ENCODE measurements around the gene FAM170B. TPM values are rescaled to one million over a fixed set of nuclear protein-coding genes. Genes with fewer than 3 reads are reported as not detected.
A peak's percentile ranks its signal among the peaks of the same experiment; 100 is the strongest.

The FAM170B gene
- total RNA-seq, 1 donor from 2014 or later: not detected

- Histone ChIP-seq H3K27me3 (peaks cover 15% of the 10 kb centered on the region), H4K20me1 (ENCODE audit: low read depth) (no peaks in the 10 kb centered on the region), H3F3A (ENCODE audit: low read depth) (peaks cover 9% of the 10 kb centered on the region), H2AFZ (replicated peaks) (no peak overlapping the region), H3K27ac (no peak overlapping the region), H3K9ac (no peak overlapping the region), H3K79me2 (ENCODE audit: low read depth) (no peaks in the 10 kb centered on the region), H3K4me1 (peaks cover 4% of the 10 kb centered on the region), H3K36me3 (no peaks in the 10 kb centered on the region), H3K4me3 (no peak overlapping the region), H3K9me3 (ENCODE audit: low read depth) (no peaks in the 10 kb centered on the region), H3K4me2 (no peak overlapping the region)
- H3K27ac Mint-ChIP-seq: peak overlapping the region; percentile 54
- peaks cover 5% of the 10 kb centered on the region for H3K27me3 Mint-ChIP-seq (ENCODE audit: insufficient read depth, low read depth)
- H3K4me1 Mint-ChIP-seq: peaks cover 6% of the 10 kb centered on the region
- no peak for TF ChIP-seq EZH2phosphoT487 (IDR thresholded peaks at IDR 0.05)
- TF ChIP-seq CTCF (IDR thresholded peaks at IDR 0.05): no peak
- TF ChIP-seq EZH2 (IDR thresholded peaks at IDR 0.05): no peak
- H3K36me3 Mint-ChIP-seq: peaks cover 3% of the 10 kb centered on the region
- H3K9me3 Mint-ChIP-seq: no peaks in the 10 kb centered on the region
- DNase-seq (ENCODE audit: low spot score): no peak
- H3K4me3 Mint-ChIP-seq: no peak overlapping the region
Measured at GRCh38 chr10:49109669-49110340, 24.0 kb downstream of the FAM170B start.

- H4K20me1 ChIP-seq (ENCODE audit: low read depth): no peaks in the 10 kb centered on the region
Measured at GRCh38 chr10:49108656-49109055, 25.2 kb downstream of the FAM170B start.

GRCh38 chr10:49107887-49108267 lies 25.9 kb downstream of the FAM170B start:
- Mint-ChIP-seq H3K27ac (no peak overlapping the region), H3K4me3 (no peak overlapping the region), H3K27me3 (ENCODE audit: insufficient read depth, low read depth) (peaks cover 3% of the 10 kb centered on the region), H3K9me3 (no peaks in the 10 kb centered on the region), H3K36me3 (peaks cover 3% of the 10 kb centered on the region), H3K4me1 (peaks cover 6% of the 10 kb centered on the region)
- Histone ChIP-seq H2AFZ (replicated peaks) (no peak overlapping the region), H4K20me1 (ENCODE audit: low read depth) (no peaks in the 10 kb centered on the region), H3K36me3 (no peaks in the 10 kb centered on the region), H3K27me3 (no peaks in the 10 kb centered on the region), H3F3A (ENCODE audit: low read depth) (no peaks in the 10 kb centered on the region), H3K9ac (no peak overlapping the region), H3K79me2 (ENCODE audit: low read depth) (no peaks in the 10 kb centered on the region), H3K4me2 (no peak overlapping the region), H3K27ac (no peak overlapping the region), H3K9me3 (ENCODE audit: low read depth) (no peaks in the 10 kb centered on the region), H3K4me3 (no peak overlapping the region), H3K4me1 (no peaks in the 10 kb centered on the region)
- DNase-seq (ENCODE audit: low spot score): no peak
- TF ChIP-seq CTCF (IDR thresholded peaks at IDR 0.05): no peak
- no peak for TF ChIP-seq EZH2 (IDR thresholded peaks at IDR 0.05)

More at GRCh38 chr10:49108656-49109055, 25.2 kb downstream of the FAM170B start:
- Histone ChIP-seq H3K9me3 (ENCODE audit: low read depth) (no peaks in the 10 kb centered on the region), H2AFZ (replicated peaks) (no peak overlapping the region), H3K4me1 (no peaks in the 10 kb centered on the region), H3K79me2 (ENCODE audit: low read depth) (no peaks in the 10 kb centered on the region), H3K27ac (no peak overlapping the region), H3K4me3 (no peak overlapping the region), H3F3A (ENCODE audit: low read depth) (no peaks in the 10 kb centered on the region), H3K27me3 (peaks cover 4% of the 10 kb centered on the region), H3K9ac (no peak overlapping the region), H3K36me3 (no peaks in the 10 kb centered on the region), H3K4me2 (no peak overlapping the region)
- Mint-ChIP-seq H3K27me3 (ENCODE audit: insufficient read depth, low read depth) (peaks cover 3% of the 10 kb centered on the region), H3K9me3 (no peaks in the 10 kb centered on the region), H3K36me3 (peaks cover 3% of the 10 kb centered on the region), H3K4me1 (peaks cover 6% of the 10 kb centered on the region), H3K27ac (no peak overlapping the region), H3K4me3 (no peak overlapping the region)
- DNase-seq (ENCODE audit: low spot score): no peak
- no peak for TF ChIP-seq CTCF (IDR thresholded peaks at IDR 0.05)
- TF ChIP-seq EZH2 (IDR thresholded peaks at IDR 0.05): no peak
- TF ChIP-seq EZH2phosphoT487 (IDR thresholded peaks at IDR 0.05): no peak

All from neural progenitor cell (in vitro differentiated cells).